GM19467 (cell line): ENCODE data around the gene HIPK2.

Experiments used
- ATAC-seq: cut with Tn5 transposase; IDR thresholded peaks from one replicate; pipeline ENCODE4 v1.9.1; 2021; ENCODE audit warnings: mild to moderate bottlenecking, moderate library complexity; ENCODE audit not compliant: unreplicated experiment

HIPK2 gene

GRCh38 chr7:139777948-139778841 lies at the start of gene HIPK2:
TSS of gene HIPK2 (minus strand) at chr7:139777998. CDS start at chr7:139777623, 375 bp downstream.
- ATAC-seq: peak; percentile 47

GRCh38 chr7:139827042-139827441 lies 49.2 kb upstream of the HIPK2 start:
- no peak for ATAC-seq

- no peak for ATAC-seq
Measured at GRCh38 chr7:139825666-139826290, 48.0 kb upstream of the HIPK2 start.

- ATAC-seq: no peak
Measured at GRCh38 chr7:139823959-139824521, 46.2 kb upstream of the HIPK2 start.

GRCh38 chr7:139822855-139823254 lies 45.1 kb upstream of the HIPK2 start:
- no peak for ATAC-seq

GRCh38 chr7:139821349-139822105 lies 43.7 kb upstream of the HIPK2 start:
- no peak for ATAC-seq

GRCh38 chr7:139820089-139820488 lies 42.3 kb upstream of the HIPK2 start:
- ATAC-seq: no peak

GRCh38 chr7:139817249-139817648 lies 39.5 kb upstream of the HIPK2 start:
- ATAC-seq: no peak

- ATAC-seq: no peak
Measured at GRCh38 chr7:139813689-139814088, 35.9 kb upstream of the HIPK2 start.

- ATAC-seq: no peak
Measured at GRCh38 chr7:139813151-139813550, 35.4 kb upstream of the HIPK2 start.

- no peak for ATAC-seq
Measured at GRCh38 chr7:139811066-139811465, 33.3 kb upstream of the HIPK2 start.

- no peak for ATAC-seq
Measured at GRCh38 chr7:139808846-139809442, 31.1 kb upstream of the HIPK2 start.

GRCh38 chr7:139808427-139808826 lies 30.6 kb upstream of the HIPK2 start:
- no peak for ATAC-seq

- ATAC-seq: no peak
Measured at GRCh38 chr7:139807009-139807408, 29.2 kb upstream of the HIPK2 start.

- ATAC-seq: no peak
Measured at GRCh38 chr7:139804571-139804970, 26.8 kb upstream of the HIPK2 start.

GRCh38 chr7:139799586-139799985 lies 21.8 kb upstream of the HIPK2 start:
- no peak for ATAC-seq

GRCh38 chr7:139798892-139799291 lies 21.1 kb upstream of the HIPK2 start:
- ATAC-seq: no peak

- ATAC-seq: peak; percentile 69
Measured at GRCh38 chr7:139798221-139798620, 20.4 kb upstream of the HIPK2 start.

GRCh38 chr7:139797607-139798006 lies 19.8 kb upstream of the HIPK2 start:
- ATAC-seq: no peak

GRCh38 chr7:139791316-139791715 lies 13.5 kb upstream of the HIPK2 start:
- no peak for ATAC-seq

GRCh38 chr7:139784648-139785047 lies 6.8 kb upstream of the HIPK2 start:
- no peak for ATAC-seq
